ENCODE measurements around the gene SERINC2. TPM values are rescaled to one million over a fixed set of nuclear protein-coding genes. Genes with fewer than 3 reads are reported as not detected.

Gene SERINC2
- total and polyA plus RNA-seq, 4 donors: 6.1 to 59.1 (median 38.8) TPM

GRCh38 chr1:31399976-31400375 lies 13.0 kb upstream of the SERINC2 start:
- DNase-seq (no peak), ATAC-seq (ENCODE audit: insufficient read depth, low FRiP score) (no peak)
- H3K9me3 ChIP-seq (ENCODE audit: control insufficient read depth in 4 of 4, insufficient read depth in 3 of 4, low read length in 3 of 4): no peaks in the 10 kb centered on the region
- no peak overlapping the region for H3K4me3 ChIP-seq
- H3K36me3 ChIP-seq (ENCODE audit: control insufficient read depth in 4 of 4, insufficient read depth in 4 of 4, low read length in 4 of 4): no peaks in the 10 kb centered on the region
- WGBS, 2 donors: 42 to 43% methylated on average over 3 of the region's 3 CpGs
- H3K27ac ChIP-seq (ENCODE audit: low read depth in 1 of 2, low read length in 1 of 2): no peak overlapping the region
- no peak for TF ChIP-seq CTCF (IDR thresholded peaks at IDR 0.05; ENCODE audit: control extremely low read depth, extremely low read depth)
- H3K9ac ChIP-seq (ENCODE audit: insufficient read depth in 1 of 2, low read length in 2 of 2): no peak overlapping the region
- no peaks in the 10 kb centered on the region for H3K27me3 ChIP-seq (ENCODE audit: control insufficient read depth in 3 of 3, insufficient read depth in 3 of 3, low read length in 2 of 3)
- H3K4me1 ChIP-seq (ENCODE audit: control insufficient read depth in 5 of 5, insufficient read depth in 5 of 5, low read length in 5 of 5): no peaks in the 10 kb centered on the region

- Histone ChIP-seq H3K4me1 (ENCODE audit: control insufficient read depth in 5 of 5, insufficient read depth in 5 of 5, low read length in 5 of 5) (no peaks in the 10 kb centered on the region), H3K9me3 (ENCODE audit: control insufficient read depth in 4 of 4, insufficient read depth in 3 of 4, low read length in 3 of 4) (no peaks in the 10 kb centered on the region), H3K9ac (ENCODE audit: insufficient read depth in 1 of 2, low read length in 2 of 2) (no peak overlapping the region), H3K36me3 (ENCODE audit: control insufficient read depth in 4 of 4, insufficient read depth in 4 of 4, low read length in 4 of 4) (no peaks in the 10 kb centered on the region), H3K27ac (ENCODE audit: low read depth in 1 of 2, low read length in 1 of 2) (no peak overlapping the region), H3K4me3 (no peak overlapping the region), H3K27me3 (ENCODE audit: control insufficient read depth in 3 of 3, insufficient read depth in 3 of 3, low read length in 2 of 3) (no peaks in the 10 kb centered on the region)
- no peak for TF ChIP-seq CTCF (IDR thresholded peaks at IDR 0.05; ENCODE audit: control extremely low read depth, extremely low read depth)
- 7 to 26% methylated on average over 3 of the region's 3 CpGs for WGBS, 2 donors
- DNase-seq (no peak), ATAC-seq (ENCODE audit: insufficient read depth, low FRiP score) (no peak)
These were observed 12.6 kb upstream of the SERINC2 start for GRCh38 chr1:31400393-31400792.

GRCh38 chr1:31401241-31401640 lies 11.8 kb upstream of the SERINC2 start:
- WGBS, 2 donors: 35 to 46% methylated on average over 2 of the region's 2 CpGs
- Histone ChIP-seq H3K36me3 (ENCODE audit: control insufficient read depth in 4 of 4, insufficient read depth in 4 of 4, low read length in 4 of 4) (no peaks in the 10 kb centered on the region), H3K4me3 (no peak overlapping the region), H3K27me3 (ENCODE audit: control insufficient read depth in 3 of 3, insufficient read depth in 3 of 3, low read length in 2 of 3) (no peaks in the 10 kb centered on the region), H3K9ac (ENCODE audit: insufficient read depth in 1 of 2, low read length in 2 of 2) (no peak overlapping the region), H3K27ac (ENCODE audit: low read depth in 1 of 2, low read length in 1 of 2) (no peak overlapping the region), H3K9me3 (ENCODE audit: control insufficient read depth in 4 of 4, insufficient read depth in 3 of 4, low read length in 3 of 4) (no peaks in the 10 kb centered on the region), H3K4me1 (ENCODE audit: control insufficient read depth in 5 of 5, insufficient read depth in 5 of 5, low read length in 5 of 5) (no peaks in the 10 kb centered on the region)
- DNase-seq (no peak), ATAC-seq (ENCODE audit: insufficient read depth, low FRiP score) (no peak)
- TF ChIP-seq CTCF (IDR thresholded peaks at IDR 0.05; ENCODE audit: control extremely low read depth, extremely low read depth): no peak

GRCh38 chr1:31405578-31406245 lies 7.3 kb upstream of the SERINC2 start:
- WGBS, 2 donors: 93 to 98% methylated on average over 6 of the region's 6 CpGs

More at GRCh38 chr1:31405578-31406245, 7.3 kb upstream of the SERINC2 start:
- TF ChIP-seq CTCF (IDR thresholded peaks at IDR 0.05; ENCODE audit: control extremely low read depth, extremely low read depth): no peak
- DNase-seq (no peak), ATAC-seq (ENCODE audit: insufficient read depth, low FRiP score) (no peak)
- Histone ChIP-seq H3K36me3 (ENCODE audit: control insufficient read depth in 4 of 4, insufficient read depth in 4 of 4, low read length in 4 of 4) (no peaks in the 10 kb centered on the region), H3K27me3 (ENCODE audit: control insufficient read depth in 3 of 3, insufficient read depth in 3 of 3, low read length in 2 of 3) (no peaks in the 10 kb centered on the region), H3K9ac (ENCODE audit: insufficient read depth in 1 of 2, low read length in 2 of 2) (no peak overlapping the region), H3K4me3 (no peak overlapping the region), H3K9me3 (ENCODE audit: control insufficient read depth in 4 of 4, insufficient read depth in 3 of 4, low read length in 3 of 4) (no peaks in the 10 kb centered on the region), H3K4me1 (ENCODE audit: control insufficient read depth in 5 of 5, insufficient read depth in 5 of 5, low read length in 5 of 5) (no peaks in the 10 kb centered on the region), H3K27ac (ENCODE audit: low read depth in 1 of 2, low read length in 1 of 2) (no peak overlapping the region)

Data from lung (tissue), 12 donors.